Peyer's patch (tissue), 4 donors: Measurements from ENCODE around the gene WARS2.

Experiments
- POLR2A ChIP-seq, 2 donors: fragments of 450-650 bp; IDR thresholded peaks; one replicate each; pipeline ENCODE4 v1.5.1; 2017; ENCODE audit warnings: antibody characterized with exemption in 2 of 2, mild to moderate bottlenecking in 2 of 2, moderate library complexity in 2 of 2
- TF ChIP-seq, protein P1 (sequence below), 6 experiments: fragments of 450-650 bp in 4 of 6; fragments of 200-600 bp in 2 of 6; sonication (generic) in 1 of 6; IDR thresholded peaks; one replicate each; pipeline ENCODE4 v1.5.1; 2017 to 2019; ENCODE audit warnings: antibody characterized with exemption in 6 of 6, mild to moderate bottlenecking in 3 of 6, moderate library complexity in 1 of 6

DNA sequence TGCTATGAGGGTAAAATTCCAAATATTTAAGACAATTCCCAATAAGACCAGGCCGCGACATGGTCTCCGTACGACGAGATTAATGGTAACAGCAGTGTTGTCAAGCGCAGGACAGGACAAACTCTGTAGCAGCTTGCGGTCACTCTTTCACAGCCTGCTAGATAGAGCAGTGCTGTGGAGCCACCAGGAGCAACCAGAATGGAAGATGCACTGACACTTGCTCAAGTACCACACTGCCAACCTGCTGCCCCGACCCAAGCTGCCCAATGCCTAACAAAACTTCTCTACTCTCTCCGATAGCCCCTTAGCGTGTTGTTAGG is 636 bp downstream of the WARS2 start:
- TF ChIP-seq, protein P1, sequence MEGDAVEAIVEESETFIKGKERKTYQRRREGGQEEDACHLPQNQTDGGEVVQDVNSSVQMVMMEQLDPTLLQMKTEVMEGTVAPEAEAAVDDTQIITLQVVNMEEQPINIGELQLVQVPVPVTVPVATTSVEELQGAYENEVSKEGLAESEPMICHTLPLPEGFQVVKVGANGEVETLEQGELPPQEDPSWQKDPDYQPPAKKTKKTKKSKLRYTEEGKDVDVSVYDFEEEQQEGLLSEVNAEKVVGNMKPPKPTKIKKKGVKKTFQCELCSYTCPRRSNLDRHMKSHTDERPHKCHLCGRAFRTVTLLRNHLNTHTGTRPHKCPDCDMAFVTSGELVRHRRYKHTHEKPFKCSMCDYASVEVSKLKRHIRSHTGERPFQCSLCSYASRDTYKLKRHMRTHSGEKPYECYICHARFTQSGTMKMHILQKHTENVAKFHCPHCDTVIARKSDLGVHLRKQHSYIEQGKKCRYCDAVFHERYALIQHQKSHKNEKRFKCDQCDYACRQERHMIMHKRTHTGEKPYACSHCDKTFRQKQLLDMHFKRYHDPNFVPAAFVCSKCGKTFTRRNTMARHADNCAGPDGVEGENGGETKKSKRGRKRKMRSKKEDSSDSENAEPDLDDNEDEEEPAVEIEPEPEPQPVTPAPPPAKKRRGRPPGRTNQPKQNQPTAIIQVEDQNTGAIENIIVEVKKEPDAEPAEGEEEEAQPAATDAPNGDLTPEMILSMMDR (IDR thresholded peaks at IDR 0.05), result no peak
- TF ChIP-seq POLR2A (IDR thresholded peaks at IDR 0.05), result no peak
